GM21528 (cell line): ENCODE results near the gene YWHAG.

Source experiments
- ATAC-seq: cut with Tn5 transposase; IDR thresholded peaks from one replicate; pipeline ENCODE4 v1.9.1; 2021; ENCODE audit warnings: mild to moderate bottlenecking, moderate library complexity; ENCODE audit not compliant: unreplicated experiment, low FRiP score

YWHAG gene

DNA sequence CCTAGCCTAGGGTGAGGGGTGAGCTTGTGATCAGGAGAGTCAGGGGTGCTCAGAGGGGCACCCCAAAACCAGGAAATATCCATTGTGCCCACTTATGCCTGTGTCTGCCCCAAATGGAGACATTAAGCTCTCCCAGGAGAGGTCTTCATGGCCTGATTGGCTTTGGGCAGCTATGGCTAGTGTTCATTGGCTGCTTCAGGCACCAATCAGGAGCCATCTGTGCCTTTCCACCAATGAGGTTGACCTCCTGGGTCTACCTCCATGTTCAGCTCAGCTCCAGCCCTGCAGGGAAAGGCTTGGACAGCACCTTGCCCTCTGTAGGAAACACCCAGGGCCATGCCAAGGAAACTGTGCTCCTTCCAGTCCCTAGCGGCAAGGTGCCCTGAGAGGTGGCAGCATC is 80.3 kb downstream of the YWHAG start:
- ATAC-seq = no peak
